DMS79 treated with DMSO at 0.1 percent for 48 hours (cell line): ENCODE results near the gene SUV39H2.
"Not testable (repeated sequence)": the region's sequence is repeated elsewhere in the genome, so short reads cannot be mapped to it uniquely, and the experiment has no call there.

ENCODE experiments used
- DNase-seq: peaks from one replicate; lab custom pipeline; 2025; lab: John Stamatoyannopoulos, UW

SUV39H2 gene

GRCh38 chr10:14938971-14939370, 60.3 kb downstream of the SUV39H2 start:
- DNase-seq: not testable (repeated sequence)

GRCh38 chr10:14942147-14942949, 63.7 kb downstream of the SUV39H2 start:
- not testable (repeated sequence) for DNase-seq

GRCh38 chr10:14942950-14943338, 64.3 kb downstream of the SUV39H2 start:
- not testable (repeated sequence) for DNase-seq

- no peak for DNase-seq
Measured at GRCh38 chr10:14945108-14945507, 66.4 kb downstream of the SUV39H2 start.

GRCh38 chr10:14947268-14947667, 68.6 kb downstream of the SUV39H2 start:
- no peak for DNase-seq

GRCh38 chr10:14949291-14949690, 70.6 kb downstream of the SUV39H2 start:
- DNase-seq: no peak

- DNase-seq: no peak
Measured at GRCh38 chr10:14952851-14953423, 74.3 kb downstream of the SUV39H2 start.

- no peak for DNase-seq
Measured at GRCh38 chr10:14953424-14954000, 74.8 kb downstream of the SUV39H2 start.
